HCT116 (cell line): Measurements from ENCODE around the gene MAP3K6. TPM values are rescaled to one million over a fixed set of nuclear protein-coding genes. Genes with fewer than 3 reads are reported as not detected.

Experiments
- ATAC-seq: fragments of 200-7000 bp; cut with Tn5 transposase; 2 replicates; pipeline ENCODE4 v1.9.1; 2020; ENCODE audit warnings: mild to moderate bottlenecking, moderate library complexity
- BruUV-seq: library from RNA; stranded (reverse); fragments of 400-500 nt; replicated peaks from 2 replicates; lab custom pipeline; 2021; lab: Mats Ljungman, UMichigan
- CTCF ChIA-PET: fragments of 300-600 bp; sonication (Branson Sonifier 250); formaldehyde crosslinking; loops from one replicate; lab custom pipeline; 2021; ENCODE audit warnings: antibody characterized with exemption; lab: Charles Lee
- POLR2A ChIA-PET: fragments of 300-600, 350-600 bp; sonication (Branson Sonifier 250); formaldehyde crosslinking; loops from one replicate; lab custom pipeline; 2021; ENCODE audit warnings: antibody characterized with exemption; lab: Charles Lee
- RAD21 ChIA-PET, 2 experiments: fragments of 300-600 bp; sonication (Branson Sonifier 250); formaldehyde crosslinking; loops; one replicate each; lab custom pipeline; 2023; ENCODE audit warnings: low total read pairs in 2 of 2; ENCODE audit not compliant: uncharacterized antibody in 2 of 2, unreplicated experiment in 2 of 2, low non-redundant PET in 1 of 2; lab: Charles Lee
- DNase-seq: peaks from one replicate; pipeline ENCODE4 v3.0.0-alpha.2; 2010; ENCODE audit warnings: low read depth, low spot score
- H2AFZ ChIP-seq: fragments of 200-600 bp; shearing (Covaris generic), sonication (generic); 2 replicates; pipeline ENCODE4 v1.6.1; 2017; ENCODE audit warnings: low read depth, mixed run types, mixed read lengths, antibody characterized with exemption, low read length; ENCODE audit not compliant: poor library complexity, severe bottlenecking
- H3K27ac ChIP-seq: 2 replicates; pipeline ENCODE4 v1.5.1; 2012; ENCODE audit warnings: low read depth, low read length
- H3K27me3 ChIP-seq: fragments of 200-600 bp; sonication (generic); 2 replicates; pipeline ENCODE4 v1.6.1; 2016; ENCODE audit warnings: mixed run types, low read length, mixed read lengths; ENCODE audit not compliant: insufficient read depth
- H3K36me3 ChIP-seq, 2 experiments: fragments of 200-500 bp in 1 of 2; fragments of 200-600 bp in 1 of 2; sonication (Bioruptor generic) in 1 of 2; sonication (generic) in 1 of 2; 2 replicates each; pipeline versions ENCODE4 v1.5.1 to v1.6.1; 2014 to 2016; ENCODE audit warnings: low read length in 2 of 2, inconsistent platforms in 1 of 2, mixed read lengths in 1 of 2, mixed run types in 1 of 2; ENCODE audit not compliant: insufficient read depth in 2 of 2, control insufficient read depth in 1 of 2
- H3K4me1 ChIP-seq, 2 experiments: fragments of 200-600 bp in 1 of 2; sonication (generic) in 1 of 2; 2 replicates each; pipeline versions ENCODE4 v1.5.1 to v1.6.1; 2012 to 2017; ENCODE audit warnings: low read length in 2 of 2, inconsistent platforms in 1 of 2, mild to moderate bottlenecking in 1 of 2, mixed read lengths in 1 of 2, mixed run types in 1 of 2, moderate library complexity in 1 of 2; ENCODE audit not compliant: insufficient read depth in 2 of 2, control insufficient read depth in 1 of 2
- H3K4me2 ChIP-seq: fragments of 200-600 bp; sonication (generic); 2 replicates; pipeline ENCODE4 v1.6.1; 2017; ENCODE audit warnings: mixed run types, low read length, mixed read lengths
- H3K4me3 ChIP-seq, 2 experiments: fragments of 200-600 bp in 1 of 2; sonication (generic) in 1 of 2; replicated peaks in 1 of 2; 2 replicates each; pipeline ENCODE4 v1.5.1; 2011 to 2016; ENCODE audit warnings: low read length in 2 of 2, control low read depth in 1 of 2, low read depth in 1 of 2, mild to moderate bottlenecking in 1 of 2, mixed read lengths in 1 of 2, mixed run types in 1 of 2
- H3K79me2 ChIP-seq: fragments of 200-600 bp; sonication (generic); 2 replicates; pipeline ENCODE4 v1.6.1; 2017; ENCODE audit warnings: mild to moderate bottlenecking, mixed run types, low read length, moderate library complexity, mixed read lengths; ENCODE audit not compliant: insufficient read depth
- H3K9ac ChIP-seq: fragments of 200-600 bp; sonication (generic); 2 replicates; pipeline ENCODE4 v1.6.1; 2016; ENCODE audit warnings: low read length, mixed read lengths
- H3K9me2 ChIP-seq: fragments of 200-600 bp; sonication (generic), shearing (Covaris generic); 2 replicates; pipeline ENCODE4 v1.6.1; 2017; ENCODE audit warnings: mixed run types, mild to moderate bottlenecking, moderate library complexity; ENCODE audit not compliant: insufficient read depth
- H3K9me3 ChIP-seq, 2 experiments: fragments of 200-500 bp in 1 of 2; fragments of 200-600 bp in 1 of 2; sonication (Bioruptor generic) in 1 of 2; sonication (generic) in 1 of 2; 2 replicates each; pipeline ENCODE4 v1.6.1; 2014 to 2017; ENCODE audit warnings: low read length in 2 of 2, mixed read lengths in 2 of 2, inconsistent platforms in 1 of 2, low read depth in 1 of 2, mild to moderate bottlenecking in 1 of 2, mixed run types in 1 of 2, moderate library complexity in 1 of 2; ENCODE audit not compliant: control insufficient read depth in 1 of 2, insufficient read depth in 1 of 2
- H4K20me1 ChIP-seq: fragments of 200-600 bp; sonication (generic), shearing (Covaris generic); 2 replicates; pipeline ENCODE4 v1.6.1; 2017; ENCODE audit warnings: mixed run types, mild to moderate bottlenecking, moderate library complexity; ENCODE audit not compliant: insufficient read depth
- CBX3 ChIP-seq: IDR thresholded peaks from 2 replicates; pipeline ENCODE4 v1.6.1; 2012; ENCODE audit warnings: low read depth
- EGR1 ChIP-seq: IDR thresholded peaks from 2 replicates; pipeline ENCODE4 v1.6.1; 2012; ENCODE audit warnings: low read depth
- ELF1 ChIP-seq: IDR thresholded peaks from 2 replicates; pipeline ENCODE4 v1.6.1; 2012; ENCODE audit warnings: low read depth, borderline replicate concordance
- EZH2phosphoT487 ChIP-seq: fragments of 200-600 bp; IDR thresholded peaks from 2 replicates; pipeline ENCODE4 v1.6.1; 2018; ENCODE audit warnings: antibody characterized with exemption, borderline replicate concordance
- FOSL1 ChIP-seq: IDR thresholded peaks from 2 replicates; pipeline ENCODE4 v1.6.1; 2012; ENCODE audit warnings: low read depth
- TCF7L2 ChIP-seq: IDR thresholded peaks from 2 replicates; pipeline ENCODE4 v1.7.0; 2011; ENCODE audit warnings: borderline replicate concordance, inconsistent platforms; ENCODE audit not compliant: insufficient read depth, insufficient read length; ENCODE audit errors: extremely low read depth
- YY1 ChIP-seq: IDR thresholded peaks from 2 replicates; pipeline ENCODE4 v1.6.1; 2011; ENCODE audit warnings: low read length, low read depth, moderate library complexity, mild to moderate bottlenecking; ENCODE audit not compliant: insufficient replicate concordance; ENCODE audit errors: extremely low read depth
- ZFX ChIP-seq: fragments of 450-650 bp; IDR thresholded peaks from 2 replicates; pipeline ENCODE4 v1.6.1; 2017
- ZNF274 ChIP-seq: fragments of 200-500 bp; sonication (Bioruptor generic); IDR thresholded peaks from 2 replicates; pipeline ENCODE4 v1.6.1; 2014; ENCODE audit warnings: mild to moderate bottlenecking, low read depth, low read length, inconsistent platforms
- intact Hi-C: fragments of 100-400 bp; cut with micrococcal nuclease; formaldehyde crosslinking; loops from 2 replicates; pipeline ENCODE4 v1.10.0; 2022
- total RNA-seq: library from RNA; stranded (reverse); gene quantifications from one replicate; pipeline ENCODE4 v1.2.1, GENCODE V29; 2021; ENCODE audit not compliant: unreplicated experiment
- TF ChIP-seq, protein P1 (sequence below): IDR thresholded peaks from 2 replicates; pipeline ENCODE4 v1.6.1; 2012; ENCODE audit warnings: low read depth

The MAP3K6 gene
- total RNA-seq, 1 experiment from 2014 or later = 30.2 TPM

DNA sequence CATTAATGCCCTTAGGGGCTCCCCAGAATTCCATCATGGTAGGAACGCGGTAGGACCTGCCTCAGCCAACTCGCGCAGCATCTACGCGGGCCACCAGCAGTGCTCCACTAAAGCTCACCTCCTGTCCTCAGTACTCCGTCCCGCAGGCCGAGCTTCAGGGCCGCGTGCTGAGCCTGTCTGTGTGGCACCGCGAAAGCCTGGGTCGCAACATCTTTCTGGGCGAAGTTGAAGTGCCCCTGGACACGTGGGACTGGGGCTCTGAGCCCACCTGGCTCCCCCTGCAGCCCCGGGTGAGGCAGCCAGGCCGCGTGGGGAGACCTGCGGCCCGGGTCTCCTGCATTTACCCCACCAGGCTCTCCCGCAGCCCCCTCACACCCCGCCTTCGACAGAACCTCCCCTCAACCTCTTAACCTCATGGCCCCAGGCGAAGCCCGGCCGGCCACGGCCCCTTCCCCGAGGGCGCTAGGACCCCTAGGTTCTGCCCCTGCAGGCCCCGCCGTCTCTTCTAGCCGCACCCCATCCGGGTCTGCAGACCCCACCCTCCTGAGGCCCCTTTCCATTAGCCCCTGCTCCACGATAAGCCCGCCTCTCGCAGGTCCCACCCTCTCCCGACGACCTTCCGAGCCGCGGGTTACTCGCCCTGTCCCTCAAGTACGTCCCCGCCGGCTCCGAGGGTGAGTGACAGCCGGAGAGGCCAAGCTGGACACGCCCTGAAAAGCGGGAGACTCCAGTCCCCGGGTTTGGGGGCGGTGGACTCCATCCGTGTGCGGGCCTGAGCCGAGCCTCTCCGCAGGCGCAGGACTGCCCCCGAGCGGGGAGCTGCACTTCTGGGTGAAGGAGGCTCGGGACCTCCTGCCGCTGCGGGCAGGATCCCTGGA, 15.9 kb downstream of the MAP3K6 start (continued):
- no peak for TF ChIP-seq TCF7L2

DNA sequence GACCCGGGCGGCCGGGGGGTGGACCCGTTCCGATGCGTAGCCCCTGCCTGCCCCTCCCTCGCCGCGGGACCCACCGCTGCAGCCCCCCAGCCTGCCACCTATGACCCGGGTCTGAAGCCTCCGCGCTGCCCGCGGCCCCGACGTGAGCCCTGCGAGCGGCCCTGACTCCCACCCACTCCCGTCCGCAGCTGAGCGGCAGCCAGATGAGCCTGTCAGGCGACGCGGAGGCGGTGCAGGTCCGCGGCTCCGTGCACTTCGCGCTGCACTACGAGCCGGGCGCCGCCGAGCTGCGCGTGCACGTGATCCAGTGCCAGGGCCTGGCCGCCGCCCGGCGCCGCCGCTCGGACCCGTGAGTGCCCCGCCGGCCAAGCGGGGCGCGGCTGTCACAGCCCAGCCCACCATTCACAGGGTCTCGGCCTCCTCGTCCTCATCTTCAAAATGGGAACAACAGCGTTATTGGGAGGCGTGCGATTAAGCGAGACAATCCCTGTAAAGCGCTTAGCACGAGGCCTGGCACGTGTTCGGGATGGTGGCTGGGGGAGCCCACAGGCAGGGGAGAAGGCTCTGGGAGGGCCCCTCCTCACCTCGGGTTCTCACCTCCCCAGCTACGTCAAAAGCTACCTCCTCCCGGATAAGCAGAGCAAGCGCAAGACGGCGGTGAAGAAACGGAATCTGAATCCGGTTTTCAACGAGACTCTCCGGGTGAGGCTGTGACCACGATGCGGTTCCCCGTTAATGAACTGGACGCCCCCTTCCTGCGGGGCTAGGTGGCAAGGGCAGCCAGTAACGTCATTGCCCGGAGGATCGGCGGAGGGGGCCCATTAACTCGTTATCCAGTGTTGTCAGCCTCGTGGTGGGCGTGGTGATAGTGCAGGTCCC, 16.7 kb downstream of the MAP3K6 start:
- H3K4me2 ChIP-seq = peak overlapping the region; percentile 96; the same call in 1 of the 2 replicates
- H3K9me2 ChIP-seq = no peaks in the 10 kb centered on the region
- H3K9me3 ChIP-seq = no peaks in the 10 kb centered on the region
- no peaks in the 10 kb centered on the region for H3K79me2 ChIP-seq
- RAD21 ChIA-PET = no interaction called here
- peak overlapping the region; percentile 77; the same call in 1 of the 2 replicates for H3K27ac ChIP-seq
- no peak for ATAC-seq
- H3K36me3 ChIP-seq = no peaks in the 10 kb centered on the region
- H4K20me1 ChIP-seq = no peaks in the 10 kb centered on the region
- POLR2A ChIA-PET = interaction anchor here (1.0 to 1.2 kb wide), 2 partner anchors 8 to 16 kb away, joined by 3 to 11 read pairs; partner anchors contain the start of genes MAP3K6 and SYTL1
- H3K27me3 ChIP-seq = no peaks in the 10 kb centered on the region
- intact Hi-C loops = loop anchor here (1.0 kb wide), 1 partner anchor 9 kb away; no protein-coding TSS in a partner anchor
- TF ChIP-seq ZNF274 (no peak), ZFX (no peak; the same call in 1 of the 2 replicates), FOSL1 (no peak), ELF1 (no peak), YY1 (no peak), CBX3 (no peak), TCF7L2 (no peak), EZH2phosphoT487 (no peak), EGR1 (no peak)
- TF ChIP-seq, protein P1, sequence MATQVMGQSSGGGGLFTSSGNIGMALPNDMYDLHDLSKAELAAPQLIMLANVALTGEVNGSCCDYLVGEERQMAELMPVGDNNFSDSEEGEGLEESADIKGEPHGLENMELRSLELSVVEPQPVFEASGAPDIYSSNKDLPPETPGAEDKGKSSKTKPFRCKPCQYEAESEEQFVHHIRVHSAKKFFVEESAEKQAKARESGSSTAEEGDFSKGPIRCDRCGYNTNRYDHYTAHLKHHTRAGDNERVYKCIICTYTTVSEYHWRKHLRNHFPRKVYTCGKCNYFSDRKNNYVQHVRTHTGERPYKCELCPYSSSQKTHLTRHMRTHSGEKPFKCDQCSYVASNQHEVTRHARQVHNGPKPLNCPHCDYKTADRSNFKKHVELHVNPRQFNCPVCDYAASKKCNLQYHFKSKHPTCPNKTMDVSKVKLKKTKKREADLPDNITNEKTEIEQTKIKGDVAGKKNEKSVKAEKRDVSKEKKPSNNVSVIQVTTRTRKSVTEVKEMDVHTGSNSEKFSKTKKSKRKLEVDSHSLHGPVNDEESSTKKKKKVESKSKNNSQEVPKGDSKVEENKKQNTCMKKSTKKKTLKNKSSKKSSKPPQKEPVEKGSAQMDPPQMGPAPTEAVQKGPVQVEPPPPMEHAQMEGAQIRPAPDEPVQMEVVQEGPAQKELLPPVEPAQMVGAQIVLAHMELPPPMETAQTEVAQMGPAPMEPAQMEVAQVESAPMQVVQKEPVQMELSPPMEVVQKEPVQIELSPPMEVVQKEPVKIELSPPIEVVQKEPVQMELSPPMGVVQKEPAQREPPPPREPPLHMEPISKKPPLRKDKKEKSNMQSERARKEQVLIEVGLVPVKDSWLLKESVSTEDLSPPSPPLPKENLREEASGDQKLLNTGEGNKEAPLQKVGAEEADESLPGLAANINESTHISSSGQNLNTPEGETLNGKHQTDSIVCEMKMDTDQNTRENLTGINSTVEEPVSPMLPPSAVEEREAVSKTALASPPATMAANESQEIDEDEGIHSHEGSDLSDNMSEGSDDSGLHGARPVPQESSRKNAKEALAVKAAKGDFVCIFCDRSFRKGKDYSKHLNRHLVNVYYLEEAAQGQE = no peak
- BruUV-seq = no TSS peak
- no peak overlapping the region for H3K4me3 ChIP-seq
- H2AFZ ChIP-seq = no peak overlapping the region
- no peak overlapping the region for H3K9ac ChIP-seq
- CTCF ChIA-PET = interaction anchor here (1.1 to 1.5 kb wide), 3 partner anchors 8 to 16 kb away, joined by 3 to 7 read pairs (median 4); partner anchors contain the start of gene MAP3K6
- H3K4me1 ChIP-seq = peaks cover 26 to 39% of the 10 kb centered on the region in 2 experiments
- DNase-seq = no peak
